IMR-90 (cell line): ENCODE data around the gene KRABD2.

Source experiments
- BHLHE40 ChIP-seq: fragments of 150-350 bp; IDR thresholded peaks from 2 replicates; pipeline ENCODE4 v1.6.1; 2016; ENCODE audit warnings: mild to moderate bottlenecking, low read depth, low read length
- CEBPB ChIP-seq: IDR thresholded peaks from 2 replicates; pipeline ENCODE4 v1.6.1; 2012; ENCODE audit warnings: low read depth, low read length, improper control_type of control experiment
- CHD1 ChIP-seq: IDR thresholded peaks from 2 replicates; pipeline ENCODE4 v1.6.1; 2012; ENCODE audit warnings: low read depth, low read length, improper control_type of control experiment
- MAFK ChIP-seq: IDR thresholded peaks from 2 replicates; pipeline ENCODE4 v1.6.1; 2012; ENCODE audit warnings: low read depth, low read length, improper control_type of control experiment
- MAZ ChIP-seq: IDR thresholded peaks from 2 replicates; pipeline ENCODE4 v1.6.1; 2012; ENCODE audit warnings: low read depth, mild to moderate bottlenecking, low read length, improper control_type of control experiment, moderate library complexity, borderline replicate concordance
- MXI1 ChIP-seq: IDR thresholded peaks from 2 replicates; pipeline ENCODE4 v1.6.1; 2012; ENCODE audit warnings: low read depth, mild to moderate bottlenecking, low read length, moderate library complexity, borderline replicate concordance
- NFE2L2 ChIP-seq: fragments of 150-350 bp; IDR thresholded peaks from 2 replicates; pipeline ENCODE4 v1.6.1; 2016; ENCODE audit warnings: low read depth, mild to moderate bottlenecking, low read length
- POLR2A ChIP-seq: IDR thresholded peaks from 2 replicates; pipeline ENCODE4 v1.6.1; 2012; ENCODE audit warnings: mild to moderate bottlenecking, low read depth, low read length
- RAD21 ChIP-seq: IDR thresholded peaks from 2 replicates; pipeline ENCODE4 v1.6.1; 2012; ENCODE audit warnings: low read length, improper control_type of control experiment
- RFX5 ChIP-seq: IDR thresholded peaks from 2 replicates; pipeline ENCODE4 v1.8.0; 2012; ENCODE audit warnings: low read depth, mild to moderate bottlenecking, low read length, moderate library complexity
- SMC3 ChIP-seq: fragments of 150-350 bp; IDR thresholded peaks from 2 replicates; pipeline ENCODE4 v1.6.1; 2016; ENCODE audit warnings: low read depth, mild to moderate bottlenecking, antibody characterized with exemption, low read length, moderate library complexity
- TF ChIP-seq, protein P1 (sequence below): conservative IDR thresholded peaks from 2 replicates; pipeline ENCODE4 v1.5.1; 2012; ENCODE audit warnings: mild to moderate bottlenecking, low read depth, low read length, improper control_type of control experiment
- TF ChIP-seq, protein P2 (sequence below): fragments of 150-350 bp; IDR thresholded peaks from 2 replicates; pipeline ENCODE4 v1.6.1; 2016; ENCODE audit warnings: low read depth, mild to moderate bottlenecking, low read length, moderate library complexity, borderline replicate concordance
- TF ChIP-seq, protein P3 (sequence below): fragments of 150-350 bp; IDR thresholded peaks from 2 replicates; pipeline ENCODE4 v1.6.1; 2017; ENCODE audit warnings: mild to moderate bottlenecking, antibody characterized with exemption, low read length, low read depth

DNA sequence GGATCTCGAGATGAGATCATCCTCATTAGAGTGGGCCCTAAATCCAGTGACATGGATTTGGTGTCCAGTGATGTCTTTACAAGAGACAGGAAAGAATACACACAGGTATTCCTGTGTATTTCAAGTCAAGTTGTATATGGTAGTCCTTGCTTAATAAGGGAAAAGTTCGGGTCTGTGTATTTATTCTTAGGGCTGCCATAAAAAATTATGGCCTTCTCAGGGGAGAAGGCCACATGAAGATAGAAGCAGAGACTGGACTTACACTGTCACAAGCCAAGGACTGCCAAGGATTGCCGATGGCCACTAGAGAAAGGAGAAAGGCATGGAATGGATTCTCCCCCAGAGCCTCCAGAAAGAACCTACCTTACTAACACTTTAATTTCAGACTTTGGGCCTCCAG lies 8.3 kb downstream of the KRABD2 start:
- TF ChIP-seq, protein P1, sequence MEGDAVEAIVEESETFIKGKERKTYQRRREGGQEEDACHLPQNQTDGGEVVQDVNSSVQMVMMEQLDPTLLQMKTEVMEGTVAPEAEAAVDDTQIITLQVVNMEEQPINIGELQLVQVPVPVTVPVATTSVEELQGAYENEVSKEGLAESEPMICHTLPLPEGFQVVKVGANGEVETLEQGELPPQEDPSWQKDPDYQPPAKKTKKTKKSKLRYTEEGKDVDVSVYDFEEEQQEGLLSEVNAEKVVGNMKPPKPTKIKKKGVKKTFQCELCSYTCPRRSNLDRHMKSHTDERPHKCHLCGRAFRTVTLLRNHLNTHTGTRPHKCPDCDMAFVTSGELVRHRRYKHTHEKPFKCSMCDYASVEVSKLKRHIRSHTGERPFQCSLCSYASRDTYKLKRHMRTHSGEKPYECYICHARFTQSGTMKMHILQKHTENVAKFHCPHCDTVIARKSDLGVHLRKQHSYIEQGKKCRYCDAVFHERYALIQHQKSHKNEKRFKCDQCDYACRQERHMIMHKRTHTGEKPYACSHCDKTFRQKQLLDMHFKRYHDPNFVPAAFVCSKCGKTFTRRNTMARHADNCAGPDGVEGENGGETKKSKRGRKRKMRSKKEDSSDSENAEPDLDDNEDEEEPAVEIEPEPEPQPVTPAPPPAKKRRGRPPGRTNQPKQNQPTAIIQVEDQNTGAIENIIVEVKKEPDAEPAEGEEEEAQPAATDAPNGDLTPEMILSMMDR, result no peak
- no peak for TF ChIP-seq BHLHE40
- TF ChIP-seq CHD1, result no peak
- TF ChIP-seq CEBPB, result no peak
- TF ChIP-seq, protein P2, sequence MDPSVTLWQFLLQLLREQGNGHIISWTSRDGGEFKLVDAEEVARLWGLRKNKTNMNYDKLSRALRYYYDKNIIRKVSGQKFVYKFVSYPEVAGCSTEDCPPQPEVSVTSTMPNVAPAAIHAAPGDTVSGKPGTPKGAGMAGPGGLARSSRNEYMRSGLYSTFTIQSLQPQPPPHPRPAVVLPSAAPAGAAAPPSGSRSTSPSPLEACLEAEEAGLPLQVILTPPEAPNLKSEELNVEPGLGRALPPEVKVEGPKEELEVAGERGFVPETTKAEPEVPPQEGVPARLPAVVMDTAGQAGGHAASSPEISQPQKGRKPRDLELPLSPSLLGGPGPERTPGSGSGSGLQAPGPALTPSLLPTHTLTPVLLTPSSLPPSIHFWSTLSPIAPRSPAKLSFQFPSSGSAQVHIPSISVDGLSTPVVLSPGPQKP, result no peak
- TF ChIP-seq MAFK, result no peak
- TF ChIP-seq, protein P3, sequence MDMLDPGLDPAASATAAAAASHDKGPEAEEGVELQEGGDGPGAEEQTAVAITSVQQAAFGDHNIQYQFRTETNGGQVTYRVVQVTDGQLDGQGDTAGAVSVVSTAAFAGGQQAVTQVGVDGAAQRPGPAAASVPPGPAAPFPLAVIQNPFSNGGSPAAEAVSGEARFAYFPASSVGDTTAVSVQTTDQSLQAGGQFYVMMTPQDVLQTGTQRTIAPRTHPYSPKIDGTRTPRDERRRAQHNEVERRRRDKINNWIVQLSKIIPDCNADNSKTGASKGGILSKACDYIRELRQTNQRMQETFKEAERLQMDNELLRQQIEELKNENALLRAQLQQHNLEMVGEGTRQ, result no peak
- no peak for TF ChIP-seq POLR2A
- TF ChIP-seq RAD21, result no peak
- TF ChIP-seq RFX5, result no peak
- no peak for TF ChIP-seq MXI1
- TF ChIP-seq SMC3, result no peak
- no peak for TF ChIP-seq NFE2L2
- no peak for TF ChIP-seq MAZ
